Esophagus squamous epithelium (tissue), 4 donors: ENCODE measurements around the gene PPP1R3E.

ENCODE experiments used
- CTCF ChIP-seq, 6 experiments: fragments of 450-650 bp in 4 of 6; fragments of 200-600 bp in 2 of 6; sonication (generic) in 2 of 6; IDR thresholded peaks; one replicate each; pipeline ENCODE4 v1.5.1; 2016 to 2019; ENCODE audit warnings: antibody characterized with exemption in 6 of 6, mild to moderate bottlenecking in 4 of 6, moderate library complexity in 4 of 6
- POLR2A ChIP-seq, 4 donors: fragments of 450-650 bp; IDR thresholded peaks; one replicate each; pipeline ENCODE4 v1.6.1; 2017; ENCODE audit warnings: antibody characterized with exemption in 4 of 4, mild to moderate bottlenecking in 4 of 4, moderate library complexity in 3 of 4

DNA sequence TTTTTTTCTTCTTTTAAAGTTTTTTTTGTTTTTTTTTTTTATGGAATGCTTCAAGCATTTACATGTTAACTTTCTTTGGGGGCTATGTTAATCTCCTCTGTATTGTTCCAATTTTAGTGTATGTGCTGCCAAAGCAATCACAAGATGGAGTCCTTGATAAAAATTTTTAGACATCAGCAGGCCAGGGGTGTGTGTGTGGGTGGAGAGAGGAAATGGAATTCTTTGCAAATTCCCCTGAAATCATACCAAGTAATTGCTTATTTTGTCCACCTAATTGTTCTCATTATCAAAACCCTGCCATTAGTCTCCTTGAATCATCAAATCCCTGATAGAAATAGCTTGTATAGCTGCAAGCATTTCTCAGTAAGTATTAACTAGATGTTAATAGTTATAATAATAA, 43.2 kb downstream of the PPP1R3E start:
- TF ChIP-seq CTCF (IDR thresholded peaks at IDR 0.05) (no peak), POLR2A (IDR thresholded peaks at IDR 0.05) (no peak)
